Inflammatory macrophage treated with lipopolysaccharide for 1 hour (primary cell): Measurements from ENCODE around the gene ONECUT1.

Experiments used
- DNase-seq, 2 donors: peaks; one replicate each; pipeline ENCODE4 v3.0.0-alpha.2; 2020 to 2022

The ONECUT1 gene

DNA sequence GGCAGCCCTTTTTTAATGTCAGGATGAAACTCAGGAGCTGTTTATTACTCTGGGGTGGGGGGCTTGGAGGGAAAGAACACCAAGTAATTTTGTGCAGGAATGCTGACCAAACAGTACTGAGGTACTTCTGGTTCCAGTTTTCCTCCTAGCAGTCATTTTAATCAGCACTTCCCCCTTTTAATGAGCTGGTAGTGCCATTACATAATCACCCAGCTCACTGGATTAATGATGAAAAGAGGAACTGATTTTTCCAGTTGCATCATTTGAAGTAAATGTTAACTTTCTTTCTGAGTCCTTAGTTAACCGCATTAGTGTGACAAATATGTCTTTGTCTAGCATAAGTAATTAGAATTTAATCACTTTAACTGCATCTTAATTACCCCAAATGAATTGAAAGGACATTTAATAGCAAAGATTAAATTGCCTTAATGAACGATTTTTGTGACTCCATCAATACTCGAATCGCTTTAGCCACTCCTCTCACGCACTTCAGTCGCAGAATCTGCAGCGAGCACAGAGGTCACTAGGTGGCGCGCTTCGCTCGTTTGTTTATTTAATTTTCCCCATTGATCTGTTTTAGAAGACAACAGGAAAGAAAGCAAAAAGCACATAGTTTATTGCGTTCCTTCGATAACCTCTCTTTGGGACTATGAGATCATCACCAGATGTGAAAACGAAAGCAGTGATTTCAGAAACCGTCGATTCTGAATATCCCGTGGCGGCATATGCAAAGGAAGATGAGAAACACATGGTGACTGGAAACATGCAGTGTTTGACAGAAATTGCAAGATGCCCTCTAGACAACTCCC, 9.8 kb downstream of the ONECUT1 start:
- peak; percentile 92 to 93 for DNase-seq

- DNase-seq = no peak
Measured at GRCh38 chr15:52778457-52778856, 11.7 kb downstream of the ONECUT1 start.

DNA sequence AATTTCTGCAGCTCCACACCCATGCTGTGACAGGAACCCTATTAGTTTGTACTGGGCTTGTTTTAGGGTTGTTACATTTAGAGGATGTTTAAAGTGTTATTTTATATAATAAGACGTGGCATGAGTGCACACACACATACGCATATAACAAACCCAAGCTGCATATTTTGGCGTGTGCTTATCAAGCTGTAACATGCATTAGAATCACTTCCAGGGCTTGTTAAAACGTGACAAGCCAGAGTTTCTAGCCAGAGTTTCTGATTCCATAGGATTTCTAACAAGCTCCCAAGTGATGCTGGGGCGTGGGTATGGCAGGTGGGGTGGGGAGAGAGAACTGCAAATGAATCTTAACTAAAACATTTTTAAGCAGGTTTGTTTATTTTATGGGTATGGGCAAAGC, 17.4 kb downstream of the ONECUT1 start:
- DNase-seq = no peak

DNA sequence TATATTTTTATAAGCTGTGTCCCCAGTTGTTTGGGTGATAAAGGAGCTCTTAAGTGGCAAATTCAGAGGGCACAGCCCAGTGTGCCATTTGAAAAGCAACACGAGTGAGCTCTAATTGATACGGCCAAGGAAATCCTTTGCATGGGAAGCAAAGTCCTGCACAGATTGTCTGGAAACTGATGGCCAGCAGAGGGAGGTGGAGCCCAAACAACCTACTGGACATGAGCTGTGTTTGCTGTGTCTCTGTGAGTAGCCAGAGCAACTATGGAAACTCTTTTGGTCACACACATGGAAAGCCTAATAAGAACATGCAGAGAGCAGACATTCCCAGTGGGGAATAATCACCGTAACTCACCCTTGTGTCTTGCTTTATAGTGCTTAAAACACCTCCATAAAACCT, 24.4 kb downstream of the ONECUT1 start:
- no peak for DNase-seq

GRCh38 chr15:52764731-52765130, 25.4 kb downstream of the ONECUT1 start:
- no peak for DNase-seq

- no peak for DNase-seq
Measured at GRCh38 chr15:52762621-52763020, 27.5 kb downstream of the ONECUT1 start.

DNA sequence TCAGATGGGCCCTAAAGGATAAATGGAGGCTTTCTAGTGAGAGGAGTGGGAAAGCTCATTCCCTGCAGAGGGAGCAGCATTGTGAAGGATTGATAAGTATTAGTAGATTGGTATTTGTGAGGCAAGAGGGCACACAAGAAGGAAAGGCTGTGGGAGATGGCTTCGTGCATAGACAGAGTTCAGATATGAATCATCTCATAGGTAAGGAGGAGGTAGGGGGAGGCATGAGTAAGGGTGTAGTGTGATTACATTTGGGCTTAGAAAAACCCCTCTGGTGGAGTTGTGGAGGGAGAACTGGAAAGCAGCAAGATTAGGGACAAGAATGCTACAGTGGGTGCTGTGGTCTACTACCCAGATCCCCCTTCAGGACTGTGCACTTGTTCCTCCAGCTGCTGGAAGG, 29.6 kb downstream of the ONECUT1 start:
- no peak for DNase-seq

DNA sequence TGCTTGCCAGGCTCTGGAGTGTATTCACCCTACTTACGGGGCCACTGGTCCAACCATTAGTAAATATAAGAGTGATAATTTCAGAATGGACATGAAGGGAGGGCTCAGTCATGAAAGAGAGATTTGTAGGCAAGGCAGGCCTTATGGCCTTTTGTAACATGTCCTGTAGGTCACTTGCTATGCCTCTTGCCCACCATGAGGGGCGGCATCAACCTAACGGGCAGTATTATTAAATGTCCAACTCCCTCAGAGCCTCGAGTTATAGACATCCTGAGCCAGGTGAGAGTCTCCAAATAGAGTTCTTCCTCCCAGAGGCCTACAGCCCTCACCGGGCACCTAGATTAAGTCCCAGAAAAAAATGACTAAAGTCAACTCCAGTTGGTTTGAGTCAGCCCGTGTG, 30.2 kb downstream of the ONECUT1 start:
- DNase-seq = no peak

DNA sequence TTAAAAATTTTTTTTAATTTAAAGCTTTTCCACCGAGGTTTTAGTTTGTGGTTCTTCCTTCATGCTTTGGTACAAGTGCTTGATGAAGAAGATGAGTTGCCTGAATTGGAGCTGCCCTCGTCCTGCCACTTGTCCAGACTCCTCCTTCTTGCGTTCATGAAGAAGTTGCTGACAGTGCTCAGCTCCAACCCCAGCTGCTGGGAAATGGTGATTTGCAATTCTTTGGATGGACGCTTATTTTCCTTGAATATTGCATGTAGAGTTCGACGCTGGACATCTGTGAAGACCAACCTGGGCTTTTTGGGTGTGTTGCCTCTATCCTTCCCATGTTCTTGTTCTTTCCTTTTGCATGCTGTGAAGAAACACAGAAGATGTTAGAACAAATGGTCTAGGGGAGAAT, 32.6 kb downstream of the ONECUT1 start:
- DNase-seq = no peak

GRCh38 chr15:52751522-52751921, 38.6 kb downstream of the ONECUT1 start:
- no peak for DNase-seq

GRCh38 chr15:52749258-52749657, 40.9 kb downstream of the ONECUT1 start:
- peak; percentile 30 to 47 for DNase-seq

DNA sequence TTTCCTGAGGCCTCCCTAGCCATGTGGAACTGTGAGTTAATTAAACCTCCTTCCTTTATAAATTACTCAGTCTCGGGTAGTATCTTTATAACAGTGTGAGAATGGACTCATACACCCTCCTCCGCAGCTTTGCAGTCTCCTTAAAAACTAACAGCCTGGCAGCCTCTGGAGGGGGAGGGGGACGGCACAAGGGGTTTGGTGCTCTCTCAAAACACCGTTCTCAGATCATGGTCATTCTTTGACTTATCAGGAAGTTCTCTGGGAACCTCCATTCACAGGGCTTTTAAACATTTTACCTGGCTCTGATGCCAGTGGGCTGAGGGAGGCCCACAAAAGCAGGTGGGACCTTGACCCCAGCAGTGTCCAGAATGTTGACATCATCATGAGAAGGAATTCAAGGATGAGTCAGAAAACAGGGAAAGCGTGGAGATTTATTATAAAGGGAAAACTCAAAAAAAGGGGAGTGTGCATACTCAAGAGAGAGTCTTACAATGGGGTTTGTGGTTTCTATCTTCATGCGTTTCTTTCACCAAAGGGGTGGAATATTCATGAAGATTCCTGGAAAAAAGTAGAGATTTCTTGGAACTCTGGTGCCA, 43.9 kb downstream of the ONECUT1 start:
- no peak for DNase-seq

DNA sequence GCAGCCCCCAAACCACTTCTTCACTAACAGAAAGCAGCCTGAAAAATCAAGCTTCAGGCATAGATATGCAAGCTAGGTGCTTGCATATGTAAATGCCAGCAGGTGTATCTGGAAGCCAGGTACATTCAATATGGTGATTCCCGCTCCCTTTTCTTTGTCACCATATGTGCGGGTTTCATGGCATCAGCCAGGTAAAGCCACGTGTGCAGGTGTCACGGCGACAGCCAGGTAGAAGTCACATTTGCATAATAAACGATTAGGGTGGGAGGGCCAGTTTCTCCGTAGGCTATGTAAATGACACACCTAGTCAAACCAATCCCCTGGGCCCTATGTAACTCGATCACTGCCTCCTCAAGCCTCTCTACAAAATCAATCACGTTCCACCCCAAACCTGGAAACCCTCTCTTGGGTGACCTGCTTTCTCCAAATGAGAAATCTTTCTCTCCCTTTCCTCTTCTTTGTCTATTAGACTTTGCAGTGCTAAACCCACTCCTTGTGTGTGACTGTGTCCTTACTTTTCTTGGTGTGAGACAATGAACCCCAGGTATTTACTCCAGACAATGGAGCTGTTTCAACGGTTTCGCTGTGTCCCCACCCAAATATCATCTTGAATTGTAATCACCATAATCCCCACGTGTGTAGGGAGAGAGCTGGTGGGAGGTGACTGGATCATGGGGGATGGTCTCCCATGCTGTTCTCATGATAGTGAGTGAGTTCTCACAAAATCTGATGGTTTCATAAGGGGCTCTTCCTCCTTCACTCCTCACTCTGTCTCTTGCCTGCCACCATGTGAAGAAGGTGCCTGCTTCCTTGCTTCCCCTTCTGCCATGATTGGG, 44.6 kb downstream of the ONECUT1 start:
- DNase-seq = no peak

DNA sequence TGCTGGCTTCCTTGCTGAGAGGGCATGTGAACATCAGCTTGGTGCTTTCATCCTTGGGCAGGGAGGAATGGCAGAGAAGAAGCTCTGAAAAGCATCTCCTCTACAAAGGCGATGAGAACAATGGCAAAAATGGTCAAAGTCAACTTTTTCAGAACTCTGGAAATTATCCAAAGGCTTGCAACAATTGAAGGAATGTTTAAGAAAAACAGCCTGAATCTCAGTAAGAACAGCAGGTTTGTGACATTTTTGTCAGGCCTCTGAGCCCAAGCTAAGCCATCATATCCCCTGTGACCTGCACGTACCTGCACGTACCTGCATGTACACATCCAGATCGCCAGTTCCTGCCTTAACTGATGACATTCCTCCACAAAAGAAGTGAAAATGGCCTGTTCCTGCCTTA, 51.8 kb downstream of the ONECUT1 start:
- DNase-seq = no peak

GRCh38 chr15:52737720-52738119, 52.4 kb downstream of the ONECUT1 start:
- peak in 1 of 2 donors; percentile 68 for DNase-seq

- DNase-seq = peak; percentile 49 to 98
Measured at GRCh38 chr15:52735231-52736089, 54.7 kb downstream of the ONECUT1 start.

GRCh38 chr15:52734329-52734728, 55.8 kb downstream of the ONECUT1 start:
- DNase-seq = no peak

DNA sequence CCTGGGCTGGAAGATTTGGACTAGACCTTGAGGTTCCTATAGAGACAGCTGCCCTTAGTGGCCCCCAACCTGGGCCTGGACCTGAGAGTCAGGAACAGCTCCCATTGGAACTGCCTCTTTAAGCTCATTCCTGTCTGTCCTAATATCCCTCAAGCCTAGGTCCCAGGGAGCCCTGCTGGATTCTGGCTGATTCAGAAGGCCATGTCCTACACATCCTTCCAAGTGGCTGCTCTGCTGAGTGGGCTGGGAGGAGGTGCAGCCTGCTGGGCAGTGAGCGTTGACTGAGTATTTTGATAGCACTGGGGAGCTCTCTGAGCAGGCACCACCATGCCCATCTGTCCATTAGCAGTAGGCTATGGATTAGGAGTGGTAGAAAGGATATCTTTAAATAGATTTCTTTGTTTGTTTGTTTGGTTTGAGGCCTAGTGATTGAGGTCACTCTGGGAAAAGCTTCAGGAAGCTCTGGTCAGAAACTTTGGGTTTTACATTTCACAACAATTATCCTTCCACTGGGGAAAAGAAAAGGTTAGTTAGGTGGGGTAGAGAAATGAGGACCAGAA, 56.4 kb downstream of the ONECUT1 start:
- no peak for DNase-seq

GRCh38 chr15:52733088-52733487, 57.0 kb downstream of the ONECUT1 start:
- peak; percentile 31 to 66 for DNase-seq

DNA sequence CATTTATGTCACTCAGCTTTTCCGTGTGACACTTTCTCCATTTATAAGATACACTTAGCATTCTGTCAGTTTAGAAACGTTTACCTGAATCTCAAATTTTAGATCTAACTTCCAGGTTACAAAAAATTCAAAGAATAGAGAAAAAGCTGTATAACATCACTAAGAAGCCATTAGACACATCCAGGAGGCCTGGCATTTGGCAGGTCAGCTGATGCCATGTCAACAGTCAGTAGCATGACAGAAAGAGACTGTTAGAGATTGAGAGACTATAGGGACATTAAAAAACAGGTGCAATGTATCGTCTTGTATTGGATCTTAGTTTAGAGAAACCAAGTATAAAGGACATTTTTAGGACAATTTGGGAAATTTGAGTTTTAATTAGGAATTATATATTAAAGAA, 57.6 kb downstream of the ONECUT1 start:
- DNase-seq = no peak

DNA sequence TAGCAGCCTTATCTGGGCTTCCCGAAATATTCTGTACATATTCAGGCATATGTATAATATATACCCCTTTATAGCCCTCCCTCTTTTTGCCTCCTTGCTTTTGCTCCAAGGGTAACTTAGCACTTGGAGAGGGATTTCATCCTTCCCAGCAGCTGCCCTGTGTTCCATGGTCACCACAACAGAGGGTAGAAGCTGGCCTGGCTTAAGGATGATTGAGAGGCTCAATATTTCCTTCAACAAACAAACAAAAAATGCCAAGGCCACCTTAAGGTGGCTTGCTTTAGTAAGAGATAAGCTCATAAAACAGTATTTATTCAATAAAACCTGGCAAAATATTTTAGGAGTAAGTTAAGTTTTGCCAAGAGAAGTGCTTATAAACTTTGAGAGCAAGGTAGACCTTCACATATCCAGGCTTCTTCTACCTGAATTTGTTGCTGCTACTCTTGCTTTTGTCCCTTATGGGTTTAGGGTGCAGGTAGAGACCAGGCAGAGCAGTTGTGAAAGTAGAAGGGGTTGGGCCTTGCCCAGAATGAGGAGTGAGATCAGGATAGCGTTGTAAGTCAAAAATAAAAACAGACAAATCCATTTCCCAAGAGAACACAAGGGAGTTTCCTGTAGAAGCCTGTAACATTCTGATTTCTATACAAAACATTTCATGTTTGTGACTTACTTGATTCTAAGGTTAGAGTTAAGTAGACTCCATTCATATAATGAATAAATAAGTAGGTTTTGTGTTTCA, 58.2 kb downstream of the ONECUT1 start:
- DNase-seq = no peak

GRCh38 chr15:52731004-52731403, 59.1 kb downstream of the ONECUT1 start:
- no peak for DNase-seq
